ENCODE measurements around the gene EDIL3.

Gene EDIL3, protein sequence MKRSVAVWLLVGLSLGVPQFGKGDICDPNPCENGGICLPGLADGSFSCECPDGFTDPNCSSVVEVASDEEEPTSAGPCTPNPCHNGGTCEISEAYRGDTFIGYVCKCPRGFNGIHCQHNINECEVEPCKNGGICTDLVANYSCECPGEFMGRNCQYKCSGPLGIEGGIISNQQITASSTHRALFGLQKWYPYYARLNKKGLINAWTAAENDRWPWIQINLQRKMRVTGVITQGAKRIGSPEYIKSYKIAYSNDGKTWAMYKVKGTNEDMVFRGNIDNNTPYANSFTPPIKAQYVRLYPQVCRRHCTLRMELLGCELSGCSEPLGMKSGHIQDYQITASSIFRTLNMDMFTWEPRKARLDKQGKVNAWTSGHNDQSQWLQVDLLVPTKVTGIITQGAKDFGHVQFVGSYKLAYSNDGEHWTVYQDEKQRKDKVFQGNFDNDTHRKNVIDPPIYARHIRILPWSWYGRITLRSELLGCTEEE

DNA sequence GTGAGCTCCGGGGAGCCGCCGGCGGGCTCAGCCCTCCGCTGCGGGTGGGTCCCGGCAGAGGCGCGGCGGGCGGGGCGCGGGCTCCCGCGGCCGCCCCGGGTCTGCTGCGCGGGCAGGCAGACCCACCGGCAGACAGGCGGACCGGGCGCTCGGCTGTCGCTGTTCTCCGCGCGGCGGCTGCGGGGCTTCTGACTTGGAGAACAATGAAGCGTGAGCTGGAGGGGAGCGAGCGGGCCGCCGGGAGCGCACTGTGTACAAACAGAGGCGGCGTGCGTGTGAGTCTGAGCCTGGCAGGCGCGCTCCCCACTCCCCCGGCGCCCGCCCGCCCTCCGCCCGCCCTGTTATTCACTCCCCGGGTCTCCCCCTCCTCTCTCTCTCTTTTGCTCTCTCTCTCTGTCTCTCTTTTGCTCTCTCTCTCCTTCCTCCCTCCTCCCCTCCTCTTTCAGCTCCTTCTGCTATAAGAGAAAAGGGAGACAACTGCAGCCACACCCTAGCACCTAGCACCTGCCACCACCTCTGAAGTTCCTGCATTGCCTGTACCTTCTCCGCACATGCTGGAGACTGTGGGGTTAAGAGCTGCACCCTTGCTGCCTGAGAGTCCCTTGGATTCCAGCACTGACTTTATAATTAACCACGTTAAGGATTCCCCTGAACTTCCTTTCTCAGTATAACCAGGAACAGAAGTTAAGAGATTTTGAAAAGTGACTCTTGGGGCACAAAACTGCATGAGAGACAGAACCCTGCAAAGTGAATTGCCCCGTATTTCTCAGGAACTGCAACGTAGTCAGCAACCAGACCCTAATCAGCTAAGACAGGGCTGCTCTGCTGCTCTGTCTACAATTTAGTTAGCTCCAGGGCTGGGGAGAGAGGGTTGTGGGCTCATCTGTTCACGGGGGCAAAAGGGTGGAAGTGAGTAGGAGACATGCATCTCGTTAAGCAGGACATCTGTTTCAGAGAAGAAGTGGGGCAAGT lies at the start of gene EDIL3:
Gene EDIL3, minus strand, starts transcription at position 277 of the 972 bp plus-strand sequence. CDS start 506 bp downstream, outside the sequence.
- no peak for DNase-seq

DNA sequence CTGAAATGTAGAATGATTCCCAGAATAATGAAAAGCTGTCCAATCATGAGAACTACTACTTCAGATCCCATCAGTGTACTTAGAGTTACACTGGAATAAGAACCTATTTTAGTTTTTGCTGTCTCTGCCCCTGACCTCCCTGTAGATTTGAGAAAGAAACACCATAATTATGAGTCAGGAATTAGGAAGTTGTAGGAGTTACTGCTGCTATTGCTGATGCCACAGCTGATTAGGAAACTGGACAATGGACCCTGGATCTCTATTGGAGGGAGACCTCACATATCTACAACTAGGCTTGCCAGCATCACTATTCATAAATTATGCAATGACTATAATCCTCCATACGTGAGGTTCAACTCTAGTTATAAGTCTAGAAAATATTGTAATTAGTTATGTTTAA lies 48.8 kb upstream of the EDIL3 start:
- no peak for DNase-seq

DNA sequence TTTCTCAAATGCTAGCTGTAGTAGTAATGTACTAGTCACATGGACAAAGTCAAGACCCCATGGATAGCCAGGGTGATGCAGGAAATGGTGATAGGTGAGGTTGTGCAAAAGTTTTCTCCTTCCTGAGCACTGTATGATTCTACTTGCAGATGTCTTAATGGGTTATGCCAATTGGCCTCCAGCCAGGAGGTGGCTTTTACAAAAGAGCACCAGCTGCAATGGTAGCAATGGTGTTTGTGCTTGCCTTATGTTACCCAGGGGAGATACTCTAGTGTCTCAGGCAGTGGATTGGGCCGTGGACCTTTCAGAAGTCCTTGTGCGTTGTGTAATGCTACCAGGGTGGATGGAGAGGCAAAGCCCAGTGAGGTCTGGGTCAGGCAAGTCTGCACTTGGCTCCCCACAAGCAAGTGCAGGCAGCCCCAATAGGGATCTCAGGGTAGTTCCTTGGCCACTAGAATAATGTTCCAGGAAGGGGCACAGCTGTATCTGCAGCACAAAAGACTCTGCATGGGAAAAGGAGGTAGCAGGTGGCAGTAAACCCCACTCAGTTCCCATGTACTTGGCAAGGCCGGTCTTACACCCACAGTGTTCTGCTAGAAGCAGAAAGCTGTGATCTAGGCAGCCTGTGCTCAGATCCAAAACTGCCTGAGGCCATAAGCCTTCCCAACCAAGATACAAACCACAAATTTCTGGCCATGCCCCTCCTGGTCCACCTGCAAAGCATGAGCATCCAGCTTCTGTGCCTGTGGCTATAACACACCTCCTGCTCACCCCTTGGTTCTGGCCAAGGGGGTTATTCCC lies 46.4 kb upstream of the EDIL3 start:
- no peak for DNase-seq

DNA sequence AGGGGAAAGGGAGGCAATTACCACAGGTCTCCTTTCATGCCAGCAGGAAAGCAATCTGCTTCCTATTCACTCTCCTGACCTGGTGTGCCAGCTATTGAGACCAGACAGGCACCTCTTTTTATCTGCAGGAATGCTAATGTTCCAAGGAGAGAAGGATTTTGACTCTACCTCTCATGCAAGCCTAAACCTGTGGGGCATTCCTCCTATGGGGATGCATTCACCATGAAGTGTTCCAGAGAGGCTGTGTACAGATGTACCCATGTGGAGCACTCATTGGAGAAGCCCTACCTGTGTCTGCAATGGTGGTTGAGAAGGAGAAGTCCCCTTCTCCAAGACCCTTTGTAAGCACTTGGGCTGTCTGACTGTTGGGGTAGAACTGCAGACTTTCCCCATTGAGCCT lies 45.4 kb upstream of the EDIL3 start:
- no peak for DNase-seq

DNA sequence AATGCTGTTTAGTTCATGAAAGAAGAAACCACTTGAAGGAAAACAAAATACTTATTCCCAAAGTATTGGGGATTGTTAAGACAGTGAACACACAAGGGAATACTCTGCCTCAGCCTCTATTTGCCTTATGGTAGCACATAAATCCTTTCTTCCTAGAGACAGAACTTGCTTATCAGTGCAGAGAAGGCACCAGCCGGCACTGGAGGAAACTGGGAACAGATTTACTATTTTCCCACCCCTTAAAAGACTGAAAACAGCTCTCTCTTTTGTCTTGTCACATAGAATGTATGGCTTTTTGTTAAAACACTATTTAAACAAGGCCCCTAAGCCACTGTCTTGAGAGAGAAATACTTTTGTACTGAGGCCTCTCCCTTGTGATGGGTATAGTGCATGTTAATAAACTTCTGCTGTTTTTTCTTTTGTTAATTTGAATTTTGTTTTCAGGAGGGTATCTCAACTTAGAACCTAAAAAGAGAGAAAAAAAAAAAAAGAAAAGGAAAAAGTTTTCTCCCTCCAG lies 40.7 kb upstream of the EDIL3 start:
- no peak for DNase-seq

DNA sequence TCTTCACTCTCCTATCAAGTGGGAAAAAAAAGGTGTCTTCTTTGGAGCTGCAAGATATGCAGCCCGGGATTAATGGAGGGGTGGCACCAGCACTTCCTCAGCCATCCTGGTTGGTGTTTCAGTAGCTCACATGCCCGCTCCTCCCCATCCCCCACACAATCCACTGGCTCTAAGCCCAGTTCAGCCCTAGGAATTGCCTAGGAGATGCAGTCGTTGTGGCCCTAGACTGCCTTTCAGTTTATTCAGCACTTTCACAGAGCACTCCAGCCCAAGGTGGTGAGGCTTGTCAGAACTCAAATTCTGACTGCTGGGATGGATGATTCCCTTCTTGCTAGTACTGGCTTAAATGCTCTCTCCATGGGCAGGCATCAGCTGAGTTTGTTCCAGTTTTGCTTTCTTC lies 35.1 kb upstream of the EDIL3 start:
- DNase-seq = no peak

DNA sequence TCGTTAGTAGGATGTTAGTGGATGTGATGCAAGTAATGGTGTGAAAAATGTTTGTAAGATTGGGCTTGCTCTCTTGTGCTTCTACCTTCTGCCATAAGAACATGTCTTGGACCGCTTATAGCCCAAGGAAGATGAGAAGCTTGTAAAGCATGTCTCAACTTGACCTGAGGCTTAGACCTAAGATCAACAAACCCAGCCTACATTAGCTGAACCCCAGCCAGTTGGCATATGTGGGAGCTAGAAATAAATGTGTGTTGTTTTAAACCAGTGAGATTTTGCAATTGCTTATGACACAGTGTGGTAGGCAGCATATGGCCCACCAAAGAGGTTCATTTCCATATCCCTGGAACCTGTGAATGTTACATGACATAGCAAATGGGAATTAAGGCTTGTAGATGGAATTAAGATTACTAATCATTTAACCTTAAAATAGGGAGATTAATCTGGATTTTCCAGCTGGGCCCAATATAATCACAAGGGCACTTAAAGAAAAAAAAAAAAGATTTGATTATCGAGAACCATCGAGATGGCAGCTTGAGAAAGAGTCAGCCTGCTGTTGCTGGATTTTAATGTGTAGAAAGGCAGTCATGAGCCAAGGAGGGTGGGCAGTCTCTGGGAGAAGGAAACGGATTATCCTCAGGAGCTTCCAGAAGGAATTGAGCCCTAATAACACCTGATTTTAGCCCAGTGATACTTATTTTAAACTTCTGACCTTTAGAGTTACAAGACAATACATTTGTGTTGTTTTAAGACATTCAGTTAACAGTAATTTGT lies 27.3 kb upstream of the EDIL3 start:
- DNase-seq = no peak

DNA sequence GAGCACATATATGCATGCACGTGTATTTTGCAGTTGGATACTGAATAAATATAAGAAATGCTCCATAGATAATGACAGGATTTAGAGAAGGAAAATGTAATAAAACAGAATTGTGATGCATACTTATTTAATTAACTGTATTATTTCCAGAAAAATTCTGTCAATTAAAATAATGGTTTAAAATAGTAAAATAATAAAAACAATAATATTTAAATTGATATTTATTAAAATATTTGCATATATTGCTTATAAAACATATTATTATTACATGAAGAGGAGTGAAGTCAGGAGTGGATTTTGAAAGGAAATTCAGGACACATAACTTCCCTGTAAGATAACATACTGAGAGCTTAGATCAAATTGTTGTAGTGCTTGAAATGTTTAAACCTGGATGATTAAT lies 21.4 kb upstream of the EDIL3 start:
- DNase-seq = no peak

DNA sequence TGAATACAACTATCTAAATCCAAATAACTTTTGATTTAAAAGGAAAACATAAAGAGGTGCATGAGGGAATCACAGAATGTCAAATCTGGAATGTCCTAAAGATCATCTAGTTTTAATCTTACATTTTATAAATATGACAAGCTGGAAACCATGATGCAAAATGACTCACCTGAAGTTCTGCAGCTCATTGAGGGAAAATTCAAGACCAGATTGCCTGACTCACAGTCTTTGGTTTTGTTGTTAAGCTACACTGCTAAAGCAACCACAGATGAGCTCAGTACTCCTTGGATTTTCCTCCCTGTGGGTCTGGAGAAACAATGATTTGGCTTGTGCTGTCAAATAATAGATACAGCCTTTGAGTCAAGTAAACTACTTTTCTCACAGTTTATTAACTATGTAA lies 19.1 kb upstream of the EDIL3 start:
- no peak for DNase-seq

DNA sequence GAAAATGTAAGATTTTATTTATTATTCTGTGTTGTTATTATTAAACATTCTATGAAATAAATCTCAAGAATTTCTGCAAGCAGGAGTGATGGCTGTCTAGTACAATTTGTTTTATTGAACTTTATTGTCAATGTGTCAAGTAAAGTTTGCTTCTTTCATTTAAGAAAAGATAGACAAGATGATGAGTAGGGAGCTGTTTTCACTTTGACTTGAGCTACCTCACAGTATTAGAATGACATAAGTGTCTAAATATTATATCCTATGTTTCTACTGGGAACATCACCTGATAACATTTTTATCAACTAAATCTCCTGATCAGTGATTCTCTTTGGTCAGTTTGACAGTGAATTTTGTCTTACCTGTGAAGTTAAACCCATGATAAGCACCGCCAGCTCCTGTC lies 12.7 kb upstream of the EDIL3 start:
- DNase-seq = no peak

DNA sequence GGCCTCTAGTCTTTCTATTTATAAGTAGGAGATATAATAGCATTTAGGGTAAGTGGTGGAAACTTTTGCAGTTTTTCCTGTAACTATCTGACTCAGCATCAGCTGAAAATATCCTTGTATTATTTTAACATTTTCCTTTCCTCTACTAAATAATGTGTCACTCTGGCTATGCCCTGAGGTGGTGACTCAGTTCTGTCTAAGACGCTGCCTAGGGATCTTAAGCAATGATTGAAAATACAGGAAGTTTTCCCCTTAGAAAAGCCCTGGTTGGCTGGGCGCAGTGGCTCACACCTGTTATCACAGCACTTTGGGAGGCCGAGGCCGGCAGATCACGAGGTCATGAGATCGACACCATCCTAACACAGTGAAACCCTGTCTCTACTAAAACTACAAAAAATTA lies 9.3 kb upstream of the EDIL3 start:
- no peak for DNase-seq

DNA sequence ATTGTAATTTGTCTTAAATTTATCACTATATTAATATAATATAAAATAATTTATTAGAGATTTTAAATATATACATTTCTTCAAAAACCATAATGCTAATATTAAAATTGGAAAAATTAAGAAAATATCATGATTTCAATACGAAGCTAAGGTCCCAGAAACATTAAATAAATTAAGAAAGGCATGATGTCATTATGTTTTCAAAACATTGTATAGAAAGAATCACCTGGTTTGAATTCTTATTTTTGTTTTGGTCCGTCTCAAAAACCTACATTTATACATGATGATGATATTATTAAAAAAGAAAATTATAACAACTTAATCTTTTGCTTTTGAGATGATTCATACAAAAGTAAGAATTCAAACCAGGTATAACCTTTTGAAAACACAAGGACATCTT lies 8.2 kb upstream of the EDIL3 start:
- DNase-seq = no peak

DNA sequence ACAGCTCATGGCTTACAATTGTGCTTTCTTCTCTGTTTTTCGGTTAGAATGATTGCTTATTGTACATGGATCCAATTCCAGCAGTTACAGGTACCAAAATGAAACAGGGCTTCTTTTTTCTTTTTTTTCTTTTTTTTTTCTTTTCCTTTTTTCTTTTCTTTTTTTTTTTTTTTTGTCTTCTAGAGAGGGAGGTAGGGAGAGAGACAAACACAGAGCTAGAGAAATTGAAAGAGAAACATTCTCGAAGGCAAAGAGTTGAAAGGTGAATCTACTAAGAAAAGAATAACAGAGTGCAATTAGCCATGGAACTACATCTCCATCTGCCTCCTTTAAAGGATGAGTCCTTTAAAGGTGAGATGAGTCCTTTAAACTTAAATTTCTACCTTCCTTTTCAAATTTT lies 1.0 kb upstream of the EDIL3 start:
- DNase-seq = no peak

DNA sequence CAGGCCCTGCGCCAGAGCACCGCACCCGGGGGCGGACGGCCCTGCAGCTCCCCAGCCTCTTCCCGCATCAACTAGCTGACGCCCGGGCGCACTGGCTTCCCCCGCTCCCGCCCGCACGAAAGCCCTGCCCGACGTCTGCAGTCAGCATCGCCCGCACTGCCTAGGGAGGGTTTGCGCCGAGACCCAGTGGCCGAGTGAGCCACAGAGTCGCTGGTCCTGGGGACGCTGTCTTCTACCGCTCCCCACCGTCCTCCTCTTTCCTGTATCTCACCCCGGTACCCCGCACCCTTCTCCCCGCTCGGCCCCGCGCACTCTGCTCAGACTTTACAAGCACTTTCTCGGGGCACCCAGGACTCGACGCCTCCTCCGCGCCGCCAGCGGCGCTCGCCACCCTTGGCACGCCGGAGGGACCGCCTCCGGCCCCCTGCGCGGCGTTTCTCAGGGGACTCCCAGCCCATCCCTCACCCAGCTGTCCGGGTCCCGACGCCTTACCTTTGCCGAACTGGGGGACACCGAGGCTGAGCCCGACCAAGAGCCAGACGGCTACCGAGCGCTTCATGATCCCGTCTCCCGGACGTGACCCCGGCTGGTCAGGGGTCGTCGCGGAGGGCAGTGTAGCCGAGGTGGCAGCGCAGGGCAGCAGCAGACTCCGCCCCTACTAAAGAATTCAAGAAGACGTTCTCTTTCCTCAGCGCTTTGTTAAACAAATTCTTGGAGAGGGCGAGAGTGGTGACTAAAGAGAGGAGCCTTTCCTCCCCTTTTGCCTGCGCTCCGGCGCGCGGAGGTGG lies 670 bp downstream of the EDIL3 start:
- DNase-seq = no peak

DNA sequence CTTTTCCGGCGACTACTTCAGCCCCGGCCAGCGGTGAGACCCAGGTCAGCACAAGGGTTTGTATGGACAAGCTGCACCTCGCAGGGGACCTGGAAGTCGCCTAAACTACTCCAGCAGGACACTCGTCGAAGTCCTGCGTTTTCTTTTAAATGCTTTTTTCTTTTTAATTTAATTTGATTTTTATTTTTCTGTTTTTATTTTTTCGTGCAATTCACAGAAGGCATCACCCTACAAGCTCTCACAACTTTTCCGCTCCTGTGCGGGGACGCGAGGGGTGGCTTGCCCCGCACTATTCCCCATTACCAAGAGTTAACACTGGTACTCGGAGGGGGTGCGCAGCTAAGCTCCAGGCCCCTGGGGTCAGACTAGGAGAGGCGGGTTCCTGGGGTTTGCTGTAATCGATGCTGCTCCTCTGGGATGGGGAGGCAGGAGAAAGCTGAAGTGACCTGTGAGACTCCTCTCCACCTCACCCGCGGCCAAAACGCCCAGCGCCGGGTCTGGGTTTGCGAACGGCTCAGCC lies 1.3 kb downstream of the EDIL3 start:
- no peak for DNase-seq

DNA sequence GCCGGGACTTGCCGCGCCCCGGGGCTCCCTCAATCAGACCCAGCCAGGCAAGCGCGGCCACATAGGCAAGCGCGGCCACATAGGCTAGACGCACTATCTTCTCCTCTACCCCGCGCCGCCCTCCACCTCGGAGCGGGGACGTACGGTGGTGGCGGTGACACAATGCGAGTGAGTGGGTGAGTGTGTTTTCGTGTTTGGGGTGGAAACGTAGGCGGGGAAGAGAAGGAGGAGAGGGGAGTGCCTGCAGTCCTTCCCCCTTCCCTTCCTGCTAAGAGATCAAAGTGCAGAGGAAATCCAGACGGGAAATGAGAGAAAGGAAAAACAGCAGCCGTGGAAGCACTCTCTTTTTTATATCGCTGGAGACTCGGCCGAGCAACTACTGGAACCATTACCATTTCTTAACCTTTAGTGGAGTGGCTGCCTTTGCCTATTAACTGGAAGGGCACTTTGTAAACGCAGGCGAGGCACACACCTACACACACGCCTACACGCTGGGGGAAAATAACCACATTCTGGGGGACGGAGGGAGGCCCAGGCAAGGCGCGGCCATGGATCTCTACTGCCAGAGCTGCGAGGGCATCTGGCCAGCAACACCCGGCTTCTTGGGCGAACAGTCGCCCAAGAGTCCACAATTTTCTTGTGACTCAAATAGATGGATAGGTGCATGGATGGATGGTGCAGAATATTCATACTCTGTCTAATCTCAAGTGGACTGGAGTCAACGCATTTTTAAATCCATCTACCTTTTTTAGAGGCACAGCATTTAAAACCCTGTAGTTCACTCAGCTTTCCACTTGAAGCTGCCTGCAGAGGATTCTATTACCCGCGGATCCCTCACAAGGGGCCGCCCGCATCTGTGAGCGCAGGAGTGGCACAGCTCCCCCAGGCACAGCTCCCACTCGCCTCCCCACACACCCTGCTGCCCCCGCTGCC lies 2.1 kb downstream of the EDIL3 start:
- DNase-seq = no peak

DNA sequence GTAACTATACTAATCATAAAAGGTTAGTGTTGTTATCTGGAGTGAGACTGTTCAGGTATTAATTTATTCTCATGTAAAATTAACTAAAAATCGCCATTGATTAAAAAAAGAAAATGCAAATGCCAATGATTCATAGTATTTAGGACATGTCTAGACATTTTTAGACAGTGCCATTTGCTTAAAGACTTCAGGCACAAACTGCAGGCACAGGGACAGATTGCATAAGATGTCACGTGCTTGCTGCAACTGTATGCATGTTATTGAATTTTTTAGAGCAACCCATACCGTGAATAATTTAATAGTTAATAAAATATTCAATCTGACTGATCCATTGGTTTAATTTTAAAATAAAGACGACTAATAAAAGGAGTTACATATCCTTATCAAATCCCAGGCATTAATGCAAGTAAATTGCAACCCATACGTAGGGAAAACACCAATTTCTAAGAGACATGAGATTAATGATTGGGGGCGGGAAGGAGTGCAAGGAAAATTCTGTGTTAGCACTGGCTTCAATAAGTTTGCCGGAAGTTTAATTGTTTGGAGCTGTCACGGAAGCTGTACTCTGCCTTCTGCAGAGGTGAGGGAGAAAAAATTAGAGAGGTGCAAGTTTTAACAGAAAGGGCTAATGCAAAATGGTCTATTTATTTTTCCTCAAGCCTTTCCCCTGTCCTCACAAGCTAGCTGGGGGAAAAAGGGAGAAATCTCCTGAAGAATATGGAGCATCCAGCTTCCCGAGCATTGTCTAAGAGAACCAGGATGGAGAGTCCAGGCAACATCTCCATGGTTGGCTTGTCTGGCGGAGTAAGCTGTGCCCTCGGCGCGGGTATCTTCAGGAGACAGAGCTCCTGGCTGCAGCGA lies 2.9 kb downstream of the EDIL3 start:
- DNase-seq = no peak

DNA sequence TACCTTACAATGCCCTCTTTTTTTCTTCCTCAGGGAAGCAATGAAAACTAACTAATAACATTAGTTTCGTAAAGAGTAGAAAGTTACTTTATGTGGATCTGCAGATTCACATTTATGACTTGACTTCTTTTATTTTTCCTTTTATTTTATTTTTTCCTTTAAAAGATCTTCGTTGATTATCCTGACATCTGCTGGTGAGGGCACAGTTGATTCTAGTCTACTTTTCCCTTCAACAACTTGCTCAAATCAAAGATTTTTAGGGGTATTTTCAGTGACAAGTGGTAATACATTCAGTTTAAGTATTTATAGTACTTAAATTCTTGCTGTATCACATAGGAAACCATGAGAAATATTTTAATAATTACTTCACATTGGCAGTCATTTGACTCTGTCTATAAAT lies 4.9 kb downstream of the EDIL3 start:
- DNase-seq = no peak

DNA sequence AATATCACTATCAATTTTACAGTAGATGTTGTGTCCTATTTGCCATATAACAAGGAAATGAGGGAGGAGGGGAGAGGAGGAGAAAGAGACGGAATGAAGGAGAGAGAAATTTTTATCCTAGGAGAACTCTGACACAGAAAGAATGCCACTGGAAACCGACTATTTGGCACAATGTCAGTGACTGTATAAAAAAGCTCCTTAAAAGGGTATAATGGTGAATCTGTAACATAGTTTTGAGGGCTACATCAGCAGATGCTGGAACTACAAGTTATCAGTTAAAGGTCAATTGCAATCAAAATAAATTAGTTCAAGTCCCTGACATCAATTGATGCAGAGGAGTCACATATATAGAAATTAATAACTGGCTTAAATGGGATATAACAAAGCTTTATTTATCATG lies 5.7 kb downstream of the EDIL3 start:
- no peak for DNase-seq
